CD8-positive, alpha-beta memory T cell (primary cell): Measurements from ENCODE around the gene TTC4. TPM values are rescaled to one million over a fixed set of nuclear protein-coding genes. Genes with fewer than 3 reads are reported as not detected.
A peak's percentile ranks its signal among the peaks of the same experiment; 100 is the strongest.

Source experiments
- CTCF ChIA-PET: fragments of 350-600 bp; sonication (Branson Sonifier 250); formaldehyde crosslinking; loops from one replicate; lab custom pipeline; 2021; ENCODE audit warnings: antibody characterized with exemption; lab: Charles Lee
- POLR2A ChIA-PET: fragments of 350-600 bp; sonication (Branson Sonifier 250); formaldehyde crosslinking; loops from one replicate; lab custom pipeline; 2021; ENCODE audit warnings: antibody characterized with exemption; lab: Charles Lee
- DNase-seq, 5 donors: peaks; one replicate each; pipeline versions ENCODE4 v3.0.0 to v3.0.0-alpha.2; 2020 to 2022; ENCODE audit warnings: mixed read lengths in 1 of 5
- H3K27ac ChIP-seq: one replicate; pipeline ENCODE4 v1.7.0; 2013; ENCODE audit warnings: low read depth, mild to moderate bottlenecking, low read length, moderate library complexity
- H3K27me3 ChIP-seq: 2 replicates; pipeline ENCODE4 v1.7.0; 2013; ENCODE audit warnings: low read length, mild to moderate bottlenecking; ENCODE audit not compliant: insufficient read depth, poor library complexity, severe bottlenecking
- H3K36me3 ChIP-seq: 2 replicates; pipeline ENCODE4 v1.7.0; 2013; ENCODE audit warnings: mild to moderate bottlenecking, low read length, moderate library complexity; ENCODE audit not compliant: insufficient read depth
- H3K4me1 ChIP-seq: 2 replicates; pipeline ENCODE4 v1.7.0; 2013; ENCODE audit warnings: mild to moderate bottlenecking, low read length, moderate library complexity; ENCODE audit not compliant: insufficient read depth
- H3K4me3 ChIP-seq: 2 replicates; pipeline ENCODE4 v1.7.0; 2013; ENCODE audit warnings: mild to moderate bottlenecking, low read length
- H3K9me3 ChIP-seq: 2 replicates; pipeline ENCODE4 v1.7.0; 2013; ENCODE audit warnings: mild to moderate bottlenecking, low read length
- H3K27ac Mint-ChIP-seq, 8 donors: one replicate each; pipeline ENCODE4 v1.8.0; 2020 to 2021; ENCODE audit warnings: mixed read lengths in 8 of 8, mild to moderate bottlenecking in 6 of 8, inconsistent platforms in 3 of 8, moderate library complexity in 3 of 8
- H3K27me3 Mint-ChIP-seq, 2 donors: one replicate each; pipeline ENCODE4 v1.8.0; 2020 to 2021; ENCODE audit warnings: mixed read lengths in 2 of 2, mild to moderate bottlenecking in 1 of 2, moderate library complexity in 1 of 2
- H3K36me3 Mint-ChIP-seq, 3 donors: one replicate each; pipeline ENCODE4 v1.8.0; 2020 to 2021; ENCODE audit warnings: mixed read lengths in 3 of 3, inconsistent platforms in 1 of 3, mild to moderate bottlenecking in 1 of 3
- H3K4me1 Mint-ChIP-seq, 3 donors: one replicate each; pipeline ENCODE4 v1.8.0; 2020 to 2021; ENCODE audit warnings: mixed read lengths in 3 of 3, inconsistent platforms in 1 of 3, mild to moderate bottlenecking in 1 of 3
- H3K4me3 Mint-ChIP-seq, 7 donors: one replicate each; pipeline ENCODE4 v1.8.0; 2020 to 2021; ENCODE audit warnings: mixed read lengths in 7 of 7, mild to moderate bottlenecking in 6 of 7, moderate library complexity in 4 of 7, inconsistent platforms in 2 of 7
- H3K9me3 Mint-ChIP-seq, 5 donors: one replicate each; pipeline ENCODE4 v1.8.0; 2020 to 2022; ENCODE audit warnings: mixed read lengths in 5 of 5, mild to moderate bottlenecking in 3 of 5, moderate library complexity in 2 of 5, inconsistent platforms in 1 of 5
- polyA plus RNA-seq: library from polyadenylated mRNA; unstranded; fragments of 300-500 nt; fragmentation: Illumina TruSeq; gene quantifications from one replicate; pipeline ENCODE4 v1.2.3, GENCODE V29; 2021
- total RNA-seq, 2 experiments: library from RNA; stranded (reverse); gene quantifications; one replicate each; pipeline ENCODE4 v1.2.3, GENCODE V29; 2021

Gene TTC4
- total and polyA plus RNA-seq, 3 experiments from 2014 or later, result 23.8 to 47.5 (median 47.0) TPM

DNA sequence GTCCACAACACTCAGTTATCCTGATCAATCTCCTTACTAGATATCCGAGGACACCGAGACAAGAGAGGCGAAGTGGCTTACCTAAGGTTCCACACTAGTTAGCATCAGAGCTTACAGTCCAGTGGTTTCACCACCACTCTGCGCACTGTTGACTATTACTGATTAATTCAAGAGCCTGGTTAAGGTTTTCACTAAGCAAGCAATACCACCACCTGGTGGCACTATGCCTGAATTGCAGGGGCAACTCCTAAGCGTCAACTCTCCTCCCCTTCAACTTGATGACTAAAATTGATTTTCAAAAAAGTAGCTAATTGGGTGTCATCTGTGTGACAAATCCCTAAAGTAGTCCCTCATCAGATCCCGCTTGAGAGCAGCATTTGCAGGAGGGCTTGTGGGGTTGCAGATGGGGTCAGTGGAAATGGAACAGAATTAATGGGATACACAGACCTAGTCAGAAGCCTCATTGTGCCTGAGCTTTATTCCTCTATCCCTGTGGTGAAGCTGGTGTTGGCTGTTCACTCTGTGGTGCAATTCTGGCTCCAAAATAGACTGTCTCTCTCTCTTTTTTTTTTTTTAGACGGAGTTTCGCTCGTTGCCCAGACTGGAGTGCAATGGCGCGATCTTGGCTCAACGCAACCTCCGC lies 76.3 kb downstream of the TTC4 start:
- no peak overlapping the region for H3K27ac ChIP-seq
- Mint-ChIP-seq H3K4me3 (no peak overlapping the region), H3K36me3 (peaks cover 6 to 84% (median 16%) of the 10 kb centered on the region in 3 donors), H3K27ac (peak overlapping the region in 4 of 8 donors; percentile 27 to 79 (median 45)), H3K4me1 (peaks cover 25 to 34% (median 28%) of the 10 kb centered on the region in 3 donors), H3K9me3 (peaks cover 0 to 3% (median 0%) of the 10 kb centered on the region in 5 donors), H3K27me3 (no peaks in the 10 kb centered on the region)
- H3K36me3 ChIP-seq, result peaks cover 7% of the 10 kb centered on the region
- ChIA-PET POLR2A (no interaction called here), CTCF (interaction anchor here (0.7 to 4.7 kb wide), 2 partner anchors 8 to 891 kb away, joined by 3 to 30 read pairs; partner anchors contain the start of gene TTC22)
- no peaks in the 10 kb centered on the region for H3K27me3 ChIP-seq
- no peaks in the 10 kb centered on the region for H3K4me1 ChIP-seq
- no peak overlapping the region for H3K4me3 ChIP-seq
- DNase-seq, result no peak
- no peaks in the 10 kb centered on the region for H3K9me3 ChIP-seq

Other genes starting within 250 kb of the TTC4 start
- gene ACOT11, start 167.6 kb upstream of the TTC4 start, total RNA-seq, result under 1 TPM; 0.37 to 0.58 TPM
- 0.09 TPM for gene ACOT11, start 167.6 kb upstream of the TTC4 start, polyA plus RNA-seq
- gene FAM151A, start 92.3 kb upstream of the TTC4 start, total RNA-seq, result not detected
- gene FAM151A, start 92.3 kb upstream of the TTC4 start, polyA plus RNA-seq, result not detected
- not detected for gene MROH7, start 74.1 kb upstream of the TTC4 start, total RNA-seq
- gene MROH7, start 74.1 kb upstream of the TTC4 start, polyA plus RNA-seq, result not detected
- gene PARS2, start 48.7 kb downstream of the TTC4 start, total RNA-seq, result 1 to 10 TPM; 7.9 to 8.2 TPM
- gene PARS2, start 48.7 kb downstream of the TTC4 start, polyA plus RNA-seq, result 3.2 TPM
- gene TTC22, start 85.5 kb downstream of the TTC4 start, total RNA-seq, result 1 to 10 TPM; 2.8 to 2.9 TPM
- 5.6 TPM for gene TTC22, start 85.5 kb downstream of the TTC4 start, polyA plus RNA-seq
- gene DHCR24, start 171.3 kb downstream of the TTC4 start, total RNA-seq, result 10 to 100 TPM; 54.6 to 59.8 TPM
- gene DHCR24, start 171.3 kb downstream of the TTC4 start, polyA plus RNA-seq, result 2.6 TPM